Measurements from ENCODE around the gene SGCA. TPM values are rescaled to one million over a fixed set of nuclear protein-coding genes. Genes with fewer than 3 reads are reported as not detected.
A peak's percentile ranks its signal among the peaks of the same experiment; 100 is the strongest.

Gene SGCA
- total and polyA plus RNA-seq, 9 of the 15 experiments (the other 6 are each of a cell fraction or from before 2014, with no cell fraction given) = not detected

DNA sequence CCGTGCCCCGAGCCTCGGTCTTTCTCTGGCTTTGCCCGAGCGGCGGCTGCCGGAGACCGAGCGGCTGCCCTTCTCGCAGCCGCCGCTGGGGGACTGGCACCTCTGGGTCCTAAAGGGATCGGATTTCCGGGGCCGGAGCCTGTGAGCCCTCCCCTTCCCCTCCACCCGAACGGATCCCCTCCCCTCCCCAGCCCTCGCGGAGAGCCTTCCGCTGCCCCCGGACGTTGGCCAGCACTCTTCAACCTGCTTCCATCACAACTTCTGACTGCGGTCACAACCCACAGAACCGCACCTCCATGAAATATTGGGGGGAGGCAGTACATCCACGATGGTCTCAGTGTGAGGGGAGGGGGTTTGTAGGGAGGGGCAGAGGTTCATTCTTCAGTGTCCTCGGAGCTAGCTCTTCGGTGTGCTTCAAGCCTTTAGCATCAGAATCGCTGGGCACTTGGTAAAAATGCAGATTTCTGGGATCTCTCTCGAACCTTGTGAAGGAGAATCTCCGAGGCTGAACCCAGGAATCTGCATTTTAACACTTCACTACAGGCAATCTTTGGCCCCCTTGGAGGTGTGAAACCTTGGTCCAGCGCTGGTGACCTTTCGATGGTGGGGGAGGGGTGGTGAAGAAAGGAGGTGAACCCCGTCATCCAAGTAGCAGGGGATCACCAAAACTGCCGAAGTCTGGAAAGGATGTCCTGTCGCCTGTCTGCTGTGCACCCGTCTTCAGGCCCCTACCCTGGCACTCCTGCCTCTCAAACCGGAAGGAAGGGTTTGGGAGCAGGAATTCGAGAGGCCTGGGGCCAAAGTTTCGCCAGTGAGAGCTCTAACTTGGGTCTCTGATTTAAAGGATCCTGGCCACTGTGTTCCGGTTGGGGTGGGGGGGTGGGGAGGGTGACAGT lies 14.5 kb upstream of the SGCA start (continued):
- TF ChIP-seq DPF2 (IDR thresholded peaks at IDR 0.05) (peak; percentile 18; the same call in 1 of the 2 replicates), MIER1 (IDR thresholded peaks at IDR 0.05; ENCODE audit: low read depth) (no peak), POLR2AphosphoS5 (IDR thresholded peaks at IDR 0.05; ENCODE audit: control insufficient read depth, insufficient read depth, low read depth, low read length) (peak; percentile 36; the same call in 1 of the 2 replicates), ZNF589 (CRISPR knock-in tag; IDR thresholded peaks at IDR 0.05; ENCODE audit: low read depth) (no peak), FOSL1 (tag; conservative IDR thresholded peaks at IDR 0.05) (0 out of 2 replicates have a peak, but pooled peaks have one; percentile 12), RB1 (IDR thresholded peaks at IDR 0.05; ENCODE audit: low read depth) (0 out of 2 replicates have a peak, but pooled peaks have one; percentile 21), MTA3 (IDR thresholded peaks at IDR 0.05; ENCODE audit: borderline replicate concordance) (no peak), ZBTB7A (IDR thresholded peaks at IDR 0.05; ENCODE audit: borderline replicate concordance, control insufficient read depth, low read depth, low read length) (peak; percentile 90; the same call in 1 of the 2 replicates), TBL1XR1 (IDR thresholded peaks at IDR 0.05; ENCODE audit: low read length in 2 of 2) (peak in 1 of 2 experiments; percentile 21; a peak in 1 of 4 replicates), SAFB (IDR thresholded peaks at IDR 0.05; ENCODE audit: borderline replicate concordance, low read depth, low read length) (no peak), NEUROD1 (IDR thresholded peaks at IDR 0.05; ENCODE audit: borderline replicate concordance, low read depth, low read length, partially characterized antibody) (peak; percentile 90), SLC30A9 (CRISPR knock-in tag; IDR thresholded peaks at IDR 0.05) (no peak), RBM22 (IDR thresholded peaks at IDR 0.05; ENCODE audit: low read depth, low read length, poor library complexity, severe bottlenecking) (peak; percentile 34), OTX1 (CRISPR knock-in tag; IDR thresholded peaks at IDR 0.05) (no peak), ZNF347 (CRISPR knock-in tag; IDR thresholded peaks at IDR 0.05; ENCODE audit: low read depth) (no peak)
- TF ChIP-seq, protein P1, sequence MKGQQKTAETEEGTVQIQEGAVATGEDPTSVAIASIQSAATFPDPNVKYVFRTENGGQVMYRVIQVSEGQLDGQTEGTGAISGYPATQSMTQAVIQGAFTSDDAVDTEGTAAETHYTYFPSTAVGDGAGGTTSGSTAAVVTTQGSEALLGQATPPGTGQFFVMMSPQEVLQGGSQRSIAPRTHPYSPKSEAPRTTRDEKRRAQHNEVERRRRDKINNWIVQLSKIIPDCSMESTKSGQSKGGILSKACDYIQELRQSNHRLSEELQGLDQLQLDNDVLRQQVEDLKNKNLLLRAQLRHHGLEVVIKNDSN (CRISPR knock-in tag; IDR thresholded peaks at IDR 0.05) = no peak
- TF ChIP-seq, protein P2, sequence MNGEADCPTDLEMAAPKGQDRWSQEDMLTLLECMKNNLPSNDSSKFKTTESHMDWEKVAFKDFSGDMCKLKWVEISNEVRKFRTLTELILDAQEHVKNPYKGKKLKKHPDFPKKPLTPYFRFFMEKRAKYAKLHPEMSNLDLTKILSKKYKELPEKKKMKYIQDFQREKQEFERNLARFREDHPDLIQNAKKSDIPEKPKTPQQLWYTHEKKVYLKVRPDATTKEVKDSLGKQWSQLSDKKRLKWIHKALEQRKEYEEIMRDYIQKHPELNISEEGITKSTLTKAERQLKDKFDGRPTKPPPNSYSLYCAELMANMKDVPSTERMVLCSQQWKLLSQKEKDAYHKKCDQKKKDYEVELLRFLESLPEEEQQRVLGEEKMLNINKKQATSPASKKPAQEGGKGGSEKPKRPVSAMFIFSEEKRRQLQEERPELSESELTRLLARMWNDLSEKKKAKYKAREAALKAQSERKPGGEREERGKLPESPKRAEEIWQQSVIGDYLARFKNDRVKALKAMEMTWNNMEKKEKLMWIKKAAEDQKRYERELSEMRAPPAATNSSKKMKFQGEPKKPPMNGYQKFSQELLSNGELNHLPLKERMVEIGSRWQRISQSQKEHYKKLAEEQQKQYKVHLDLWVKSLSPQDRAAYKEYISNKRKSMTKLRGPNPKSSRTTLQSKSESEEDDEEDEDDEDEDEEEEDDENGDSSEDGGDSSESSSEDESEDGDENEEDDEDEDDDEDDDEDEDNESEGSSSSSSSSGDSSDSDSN (IDR thresholded peaks at IDR 0.05; ENCODE audit: borderline replicate concordance in 1 of 2, low read depth in 2 of 2, low read length in 2 of 2) = peak; percentile 66 to 78; a peak in 3 of 4 replicates
- TF ChIP-seq, protein P3, sequence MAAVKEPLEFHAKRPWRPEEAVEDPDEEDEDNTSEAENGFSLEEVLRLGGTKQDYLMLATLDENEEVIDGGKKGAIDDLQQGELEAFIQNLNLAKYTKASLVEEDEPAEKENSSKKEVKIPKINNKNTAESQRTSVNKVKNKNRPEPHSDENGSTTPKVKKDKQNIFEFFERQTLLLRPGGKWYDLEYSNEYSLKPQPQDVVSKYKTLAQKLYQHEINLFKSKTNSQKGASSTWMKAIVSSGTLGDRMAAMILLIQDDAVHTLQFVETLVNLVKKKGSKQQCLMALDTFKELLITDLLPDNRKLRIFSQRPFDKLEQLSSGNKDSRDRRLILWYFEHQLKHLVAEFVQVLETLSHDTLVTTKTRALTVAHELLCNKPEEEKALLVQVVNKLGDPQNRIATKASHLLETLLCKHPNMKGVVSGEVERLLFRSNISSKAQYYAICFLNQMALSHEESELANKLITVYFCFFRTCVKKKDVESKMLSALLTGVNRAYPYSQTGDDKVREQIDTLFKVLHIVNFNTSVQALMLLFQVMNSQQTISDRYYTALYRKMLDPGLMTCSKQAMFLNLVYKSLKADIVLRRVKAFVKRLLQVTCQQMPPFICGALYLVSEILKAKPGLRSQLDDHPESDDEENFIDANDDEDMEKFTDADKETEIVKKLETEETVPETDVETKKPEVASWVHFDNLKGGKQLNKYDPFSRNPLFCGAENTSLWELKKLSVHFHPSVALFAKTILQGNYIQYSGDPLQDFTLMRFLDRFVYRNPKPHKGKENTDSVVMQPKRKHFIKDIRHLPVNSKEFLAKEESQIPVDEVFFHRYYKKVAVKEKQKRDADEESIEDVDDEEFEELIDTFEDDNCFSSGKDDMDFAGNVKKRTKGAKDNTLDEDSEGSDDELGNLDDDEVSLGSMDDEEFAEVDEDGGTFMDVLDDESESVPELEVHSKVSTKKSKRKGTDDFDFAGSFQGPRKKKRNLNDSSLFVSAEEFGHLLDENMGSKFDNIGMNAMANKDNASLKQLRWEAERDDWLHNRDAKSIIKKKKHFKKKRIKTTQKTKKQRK (IDR thresholded peaks at IDR 0.05; ENCODE audit: borderline replicate concordance, low read depth, low read length) = no peak
- TF ChIP-seq, protein P4, sequence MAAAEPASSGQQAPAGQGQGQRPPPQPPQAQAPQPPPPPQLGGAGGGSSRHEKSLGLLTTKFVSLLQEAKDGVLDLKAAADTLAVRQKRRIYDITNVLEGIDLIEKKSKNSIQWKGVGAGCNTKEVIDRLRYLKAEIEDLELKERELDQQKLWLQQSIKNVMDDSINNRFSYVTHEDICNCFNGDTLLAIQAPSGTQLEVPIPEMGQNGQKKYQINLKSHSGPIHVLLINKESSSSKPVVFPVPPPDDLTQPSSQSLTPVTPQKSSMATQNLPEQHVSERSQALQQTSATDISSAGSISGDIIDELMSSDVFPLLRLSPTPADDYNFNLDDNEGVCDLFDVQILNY (CRISPR knock-in tag; IDR thresholded peaks at IDR 0.05) = no peak
